HG03558 (cell line): ENCODE measurements around the gene OR2L2.
"Not testable (repeated sequence)": the region's sequence is repeated elsewhere in the genome, so short reads cannot be mapped to it uniquely, and the experiment has no call there.

Source experiments
- ATAC-seq: cut with Tn5 transposase; IDR thresholded peaks from one replicate; pipeline ENCODE4 v1.9.1; 2021; ENCODE audit warnings: moderate number of reproducible peaks; ENCODE audit not compliant: unreplicated experiment; ENCODE audit errors: extremely low read depth

Gene OR2L2

GRCh38 chr1:248029770-248030169 lies at the start of gene OR2L2:
Gene OR2L2 (plus strand): TSS chr1:248030070. CDS start chr1:248038268, 8,198 bp downstream.
- ATAC-seq: no peak

- ATAC-seq: no peak
These were observed 36.9 kb upstream of the OR2L2 start for GRCh38 chr1:247992986-247993385.

- ATAC-seq: no peak
These were observed 31.1 kb upstream of the OR2L2 start for GRCh38 chr1:247998811-247999210.

GRCh38 chr1:248000169-248000568 lies 29.7 kb upstream of the OR2L2 start:
- no peak for ATAC-seq

GRCh38 chr1:248007778-248008177 lies 22.1 kb upstream of the OR2L2 start:
- no peak for ATAC-seq

GRCh38 chr1:248009681-248010080 lies 20.2 kb upstream of the OR2L2 start:
- ATAC-seq: no peak

- no peak for ATAC-seq
These were observed 16.6 kb upstream of the OR2L2 start, which contains the start of gene OR2L5 for GRCh38 chr1:248013229-248013710. Gene OR2L5 (plus strand): TSS chr1:248013660. CDS start chr1:248021948, 8,288 bp downstream.

GRCh38 chr1:248015803-248016202 lies 14.1 kb upstream of the OR2L2 start:
- no peak for ATAC-seq

- no peak for ATAC-seq
These were observed 15.3 kb downstream of the OR2L2 start for GRCh38 chr1:248045209-248045608.

- ATAC-seq: no peak
These were observed 16.7 kb downstream of the OR2L2 start, which contains the start of gene OR2L3 for GRCh38 chr1:248046536-248046935. Gene OR2L3 (plus strand): TSS chr1:248046836. CDS start chr1:248060682, 13,846 bp downstream.

- ATAC-seq: no peak
These were observed 17.1 kb downstream of the OR2L2 start for GRCh38 chr1:248047008-248047407.

- ATAC-seq: no peak
These were observed 24.8 kb downstream of the OR2L2 start for GRCh38 chr1:248054671-248055070.

- ATAC-seq: no peak
These were observed 25.4 kb downstream of the OR2L2 start for GRCh38 chr1:248055261-248055660.

GRCh38 chr1:248065071-248065470 lies 35.2 kb downstream of the OR2L2 start:
- no peak for ATAC-seq

GRCh38 chr1:248065604-248066003 lies 35.7 kb downstream of the OR2L2 start:
- no peak for ATAC-seq

- ATAC-seq: not testable (repeated sequence)
These were observed 54.0 kb downstream of the OR2L2 start for GRCh38 chr1:248083864-248084263.
